NT2/D1 (cell line): Measurements from ENCODE around the gene KIAA0513.

Experiments used
- SUZ12 ChIP-seq: IDR thresholded peaks from 2 replicates; pipeline ENCODE4 v1.6.1; 2011; ENCODE audit not compliant: insufficient read length, insufficient read depth; ENCODE audit errors: extremely low read depth
- ZNF274 ChIP-seq: IDR thresholded peaks from 2 replicates; pipeline ENCODE4 v1.6.1; 2011; ENCODE audit warnings: mild to moderate bottlenecking, low read depth, low read length

DNA sequence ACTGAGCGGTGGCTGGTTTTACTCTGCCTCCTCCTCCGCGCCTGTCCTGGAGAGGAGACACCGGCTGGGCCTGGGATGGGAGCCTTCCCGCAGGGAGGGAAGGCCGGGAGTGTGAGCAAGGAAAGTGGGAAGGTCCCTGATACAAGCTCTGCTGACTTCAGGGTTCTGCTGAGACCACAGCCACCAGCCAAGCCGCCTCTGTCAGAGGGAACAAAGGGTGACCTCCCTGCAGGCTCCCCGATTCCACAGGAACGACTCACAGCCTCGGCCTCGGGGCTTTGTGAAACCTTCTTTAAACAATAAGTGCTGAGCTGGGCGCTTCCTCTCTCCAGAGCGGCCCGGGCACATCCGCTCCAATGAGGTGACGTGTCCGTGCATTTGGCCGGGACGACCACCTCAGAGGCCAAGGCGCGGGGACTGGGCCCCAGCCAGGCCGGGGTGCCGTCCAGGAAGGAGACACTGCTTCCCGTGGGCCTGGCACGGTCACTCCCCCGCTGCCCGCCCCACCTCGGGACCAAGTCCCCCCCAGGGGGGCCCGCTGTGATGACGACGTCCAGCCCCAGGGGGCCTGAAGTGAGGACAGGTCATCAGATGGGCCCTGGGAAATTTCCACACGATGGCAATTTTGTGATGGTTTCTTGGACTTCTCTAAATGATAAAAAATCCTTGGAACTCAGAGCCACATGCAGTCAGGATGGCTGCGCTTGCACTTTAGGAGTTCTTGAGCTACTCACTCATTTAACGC, 96.5 kb downstream of the KIAA0513 start:
- TF ChIP-seq SUZ12 = no peak
- no peak for TF ChIP-seq ZNF274
